ENCODE measurements around the gene PALD1.

DNA sequence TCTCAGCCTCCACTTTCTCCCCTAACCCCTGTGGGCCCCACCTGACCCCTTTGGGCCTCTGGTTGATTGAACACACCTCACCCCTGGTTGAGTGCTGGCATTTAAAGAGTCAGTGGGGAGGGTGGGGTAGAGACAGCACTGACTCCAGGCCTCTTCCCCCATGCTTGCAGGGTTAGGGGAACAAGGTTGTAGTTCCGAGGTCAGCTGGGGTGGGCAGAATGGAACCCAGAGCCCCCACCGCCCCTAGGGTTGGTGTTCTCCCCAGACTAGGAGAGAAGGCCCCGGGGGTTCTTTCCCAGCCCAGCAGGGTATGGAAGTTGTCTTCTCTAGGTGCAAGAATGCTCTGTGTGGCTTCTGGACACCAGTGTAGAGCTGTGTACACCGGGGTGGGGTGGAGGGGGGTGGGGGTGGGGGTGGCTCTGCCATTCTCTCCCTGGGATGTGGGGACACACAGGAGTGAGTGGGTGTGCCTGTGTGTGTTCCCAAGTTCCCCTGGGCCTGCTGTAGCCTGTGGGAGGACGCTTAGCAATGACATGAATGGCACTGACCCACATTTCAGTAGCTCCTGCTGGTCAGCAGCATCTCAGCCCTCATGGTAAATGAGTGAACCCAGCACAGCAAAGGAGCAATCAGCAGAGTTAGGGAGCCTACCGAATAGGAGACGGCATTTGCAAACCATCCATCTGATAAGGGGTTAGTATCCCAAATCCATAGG is 90.4 kb downstream of the PALD1 start:
- TF ChIP-seq, protein P1, sequence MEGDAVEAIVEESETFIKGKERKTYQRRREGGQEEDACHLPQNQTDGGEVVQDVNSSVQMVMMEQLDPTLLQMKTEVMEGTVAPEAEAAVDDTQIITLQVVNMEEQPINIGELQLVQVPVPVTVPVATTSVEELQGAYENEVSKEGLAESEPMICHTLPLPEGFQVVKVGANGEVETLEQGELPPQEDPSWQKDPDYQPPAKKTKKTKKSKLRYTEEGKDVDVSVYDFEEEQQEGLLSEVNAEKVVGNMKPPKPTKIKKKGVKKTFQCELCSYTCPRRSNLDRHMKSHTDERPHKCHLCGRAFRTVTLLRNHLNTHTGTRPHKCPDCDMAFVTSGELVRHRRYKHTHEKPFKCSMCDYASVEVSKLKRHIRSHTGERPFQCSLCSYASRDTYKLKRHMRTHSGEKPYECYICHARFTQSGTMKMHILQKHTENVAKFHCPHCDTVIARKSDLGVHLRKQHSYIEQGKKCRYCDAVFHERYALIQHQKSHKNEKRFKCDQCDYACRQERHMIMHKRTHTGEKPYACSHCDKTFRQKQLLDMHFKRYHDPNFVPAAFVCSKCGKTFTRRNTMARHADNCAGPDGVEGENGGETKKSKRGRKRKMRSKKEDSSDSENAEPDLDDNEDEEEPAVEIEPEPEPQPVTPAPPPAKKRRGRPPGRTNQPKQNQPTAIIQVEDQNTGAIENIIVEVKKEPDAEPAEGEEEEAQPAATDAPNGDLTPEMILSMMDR (IDR thresholded peaks at IDR 0.05) = no peak
- TF ChIP-seq POLR2A (IDR thresholded peaks at IDR 0.05) = no peak

Measured in lower leg skin (tissue), 3 donors.